GM12878 (cell line): Measurements from ENCODE around the gene MIF. TPM values are rescaled to one million over a fixed set of nuclear protein-coding genes. Genes with fewer than 3 reads are reported as not detected.

Experiments used
- ATAC-seq: fragments of 200-7000 bp; cut with Tn5 transposase; 3 replicates; pipeline ENCODE4 v1.9.1; 2020; ENCODE audit warnings: mild to moderate bottlenecking, moderate library complexity
- BruUV-seq: library from RNA; stranded (reverse); fragments of 400-500 nt; replicated peaks from 2 replicates; lab custom pipeline; 2021; lab: Mats Ljungman, UMichigan
- CTCF ChIA-PET: fragments of 300-600 bp; sonication (Branson Sonifier 250); formaldehyde crosslinking; extraction: SDS; loops from one replicate; lab custom pipeline; 2021; ENCODE audit warnings: inconsistent platforms; lab: Yijun Ruan, JAX
- POLR2A ChIA-PET: fragments of 350-600 bp; formaldehyde crosslinking; extraction: SDS; loops from one replicate; lab custom pipeline; 2021; ENCODE audit warnings: inconsistent platforms; lab: Charles Lee
- RAD21 ChIA-PET: fragments of 300-600 bp; sonication (Branson Sonifier 250); formaldehyde crosslinking; loops from one replicate; lab custom pipeline; 2023; ENCODE audit warnings: antibody characterized with exemption; ENCODE audit not compliant: unreplicated experiment; lab: Charles Lee
- SMC1A ChIA-PET: fragments of 300-600 bp; sonication (Branson Sonifier 250); formaldehyde crosslinking; loops from one replicate; lab custom pipeline; 2023; ENCODE audit not compliant: unreplicated experiment, uncharacterized antibody; lab: Charles Lee
- DNase-seq: peaks from one replicate; pipeline ENCODE4 v3.0.0-alpha.2; 2011; ENCODE audit warnings: low read depth, low spot score
- FAIRE-seq: peaks from 3 replicates; lab custom pipeline; 2011; peaks lifted over from hg19 to GRCh38; lab: Jason Lieb, UNC
- H2AFZ ChIP-seq: 2 replicates; pipeline ENCODE4 v1.6.0; 2011; ENCODE audit warnings: low read depth, low read length, control low read depth; ENCODE audit not compliant: control insufficient read depth
- H3K27ac ChIP-seq: 2 replicates; pipeline ENCODE4 v1.5.1; 2011; ENCODE audit warnings: control low read depth; ENCODE audit not compliant: control insufficient read depth, insufficient read depth
- H3K27me3 ChIP-seq, 2 experiments: replicated peaks in 1 of 2; 2 replicates each; pipeline versions ENCODE4 v1.6.0 to v1.6.1; 2011; ENCODE audit warnings: low read length in 1 of 2; ENCODE audit not compliant: control insufficient read depth in 2 of 2, insufficient read depth in 2 of 2
- H3K36me3 ChIP-seq, 2 experiments: 2 replicates each; pipeline ENCODE4 v1.5.1; 2011; ENCODE audit warnings: low read length in 1 of 2; ENCODE audit not compliant: control insufficient read depth in 2 of 2, insufficient read depth in 2 of 2
- H3K4me1 ChIP-seq: 2 replicates; pipeline ENCODE4 v1.6.1; 2011; ENCODE audit warnings: mild to moderate bottlenecking, low read length, moderate library complexity, mixed read lengths; ENCODE audit not compliant: control insufficient read depth, insufficient read depth
- H3K4me2 ChIP-seq: 2 replicates; pipeline ENCODE4 v1.6.0; 2011; ENCODE audit warnings: control low read depth; ENCODE audit not compliant: control insufficient read depth, insufficient read depth
- H3K4me3 ChIP-seq: fragments of 200-600 bp; sonication (generic); 2 replicates; pipeline ENCODE4 v1.5.1; 2016
- H3K79me2 ChIP-seq: 2 replicates; pipeline ENCODE4 v1.6.0; 2011; ENCODE audit warnings: low read length; ENCODE audit not compliant: control insufficient read depth, insufficient read depth
- H3K9ac ChIP-seq: 2 replicates; pipeline ENCODE4 v1.8.0; 2011; ENCODE audit warnings: low read length, control low read depth, mixed read lengths; ENCODE audit not compliant: control insufficient read depth, insufficient read depth
- H3K9me3 ChIP-seq: replicated peaks from 3 replicates; pipeline ENCODE4 v1.5.1; 2011; ENCODE audit warnings: mild to moderate bottlenecking, low read length; ENCODE audit not compliant: control insufficient read depth, insufficient read depth
- H4K20me1 ChIP-seq: 2 replicates; pipeline ENCODE4 v1.6.0; 2011; ENCODE audit not compliant: control insufficient read depth, insufficient read depth
- ATF7 ChIP-seq: fragments of 450-650 bp; IDR thresholded peaks from 2 replicates; pipeline ENCODE4 v1.6.1; 2016; ENCODE audit warnings: low read depth, mild to moderate bottlenecking
- FOS ChIP-seq: IDR thresholded peaks from 3 replicates; pipeline ENCODE4 v1.6.1; 2011; ENCODE audit warnings: borderline replicate concordance; ENCODE audit not compliant: insufficient read length; ENCODE audit errors: extremely low read depth
- KAT2A ChIP-seq: conservative IDR thresholded peaks from 2 replicates; pipeline ENCODE4 v1.6.1; 2011; ENCODE audit warnings: low read depth, low read length; ENCODE audit not compliant: control insufficient read depth
- SP1 ChIP-seq: IDR thresholded peaks from one replicate; pipeline ENCODE4 v1.6.1; 2011; ENCODE audit warnings: low read depth, low read length
- ZNF384 ChIP-seq: IDR thresholded peaks from 2 replicates; pipeline ENCODE4 v1.6.1; 2012; ENCODE audit warnings: low read depth, mild to moderate bottlenecking, low read length, improper control_type of control experiment, borderline replicate concordance
- WGBS: methylation state at CpG from one replicate; pipeline ENCODE4 v1.1.6; 2016; ENCODE audit warnings: low lambda C conversion rate; ENCODE audit not compliant: insufficient replicate concordance, insufficient coverage; ENCODE audit errors: missing lambda C conversion rate; 5-methylcytosine and 5-hydroxymethylcytosine counted together
- in situ Hi-C: fragments of 300-500 bp; cut with MboI; formaldehyde crosslinking; loops from 9 replicates; pipeline ENCODE4 v1.14.3; 2018; ENCODE audit warnings: mixed read lengths
- intact Hi-C: fragments of 100-400 bp; cut with micrococcal nuclease; formaldehyde crosslinking; loops from one replicate; pipeline ENCODE4 v1.14.2; 2022; ENCODE audit not compliant: unreplicated experiment
- polyA plus RNA-seq, 11 experiments: library from polyadenylated mRNA; depleted of rRNA in 4 of 11; unstranded in 6 of 11; stranded (reverse) in 5 of 11; fragments of >200 nt; fragmentation: Nextera tagmentation in 4 of 11; fragmentation: Illumina TruSeq in 1 of 11; extraction: Ambion mirVana in 4 of 11; extraction: Trizol in 1 of 11; gene quantifications; 1 replicate in 1 of 11; 2 replicates in 10 of 11; pipeline versions ENCODE4 v1.2.1 to v1.2.3, GENCODE V29; 2011 to 2016; ENCODE audit warnings: inconsistent platforms in 2 of 11, missing spikeins in 2 of 11, low read depth in 1 of 11
- total RNA-seq, 4 experiments: library from RNA; depleted of rRNA in 3 of 4; stranded (reverse); fragments of >200 nt in 3 of 4; fragmentation: Illumina TruSeq in 1 of 4; extraction: Trizol in 1 of 4; gene quantifications; 2 replicates each; pipeline versions ENCODE4 v1.2.1 to v1.2.3, GENCODE V29; 2013 to 2021
- TF ChIP-seq, protein P1 (sequence below): fragments of 450-650 bp; IDR thresholded peaks from 2 replicates; pipeline ENCODE4 v1.6.1; 2017; ENCODE audit warnings: low read depth, mild to moderate bottlenecking, moderate library complexity
- TF ChIP-seq, protein P2 (sequence below): fragments of 450-650 bp; IDR thresholded peaks from 2 replicates; pipeline ENCODE4 v1.6.1; 2018; ENCODE audit warnings: borderline replicate concordance, mild to moderate bottlenecking; ENCODE audit not compliant: partially characterized antibody

The MIF gene
- total and polyA plus RNA-seq, 10 of the 15 experiments (the other 5 are each of a cell fraction or from before 2014, with no cell fraction given), result 37.7 to 2,972 (median 766) TPM

DNA sequence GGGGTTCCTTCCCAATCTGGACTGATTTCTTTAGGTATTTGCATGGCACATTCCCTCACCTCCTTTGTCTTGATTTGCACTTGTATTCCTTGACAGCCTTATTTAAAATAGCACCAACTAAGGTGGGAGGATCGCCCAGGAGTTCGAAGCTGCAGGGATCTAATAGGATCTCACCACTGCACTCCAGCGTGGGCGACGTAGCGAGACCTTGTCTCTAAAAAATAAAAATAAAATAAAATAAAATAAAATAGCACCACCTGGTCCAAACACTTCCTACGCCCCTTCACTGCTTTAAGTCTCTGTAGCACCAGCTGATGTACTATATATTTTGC lies 35.7 kb upstream of the MIF start:
- Histone ChIP-seq H2AFZ (peak overlapping the region; percentile 100), H3K27ac (peak overlapping the region; percentile 91; the same call in 1 of the 2 replicates), H3K4me1 (peaks cover 11% of the 10 kb centered on the region), H4K20me1 (no peaks in the 10 kb centered on the region)
- SMC1A ChIA-PET, result interaction anchor here (0.7 to 3.0 kb wide), 11 partner anchors 8 to 384 kb away, joined by 3 to 18 read pairs (median 3); partner anchors contain the start of genes DERL3 and MIF
- no peak for DNase-seq
- RAD21 ChIA-PET, result interaction anchor here (0.6 to 3.4 kb wide), 6 partner anchors 13 to 92 kb away, joined by 3 to 30 read pairs (median 10); partner anchors contain the start of genes CHCHD10 and MIF
- FAIRE-seq, result no peak
- BruUV-seq, result no TSS peak
- TF ChIP-seq, protein P1, sequence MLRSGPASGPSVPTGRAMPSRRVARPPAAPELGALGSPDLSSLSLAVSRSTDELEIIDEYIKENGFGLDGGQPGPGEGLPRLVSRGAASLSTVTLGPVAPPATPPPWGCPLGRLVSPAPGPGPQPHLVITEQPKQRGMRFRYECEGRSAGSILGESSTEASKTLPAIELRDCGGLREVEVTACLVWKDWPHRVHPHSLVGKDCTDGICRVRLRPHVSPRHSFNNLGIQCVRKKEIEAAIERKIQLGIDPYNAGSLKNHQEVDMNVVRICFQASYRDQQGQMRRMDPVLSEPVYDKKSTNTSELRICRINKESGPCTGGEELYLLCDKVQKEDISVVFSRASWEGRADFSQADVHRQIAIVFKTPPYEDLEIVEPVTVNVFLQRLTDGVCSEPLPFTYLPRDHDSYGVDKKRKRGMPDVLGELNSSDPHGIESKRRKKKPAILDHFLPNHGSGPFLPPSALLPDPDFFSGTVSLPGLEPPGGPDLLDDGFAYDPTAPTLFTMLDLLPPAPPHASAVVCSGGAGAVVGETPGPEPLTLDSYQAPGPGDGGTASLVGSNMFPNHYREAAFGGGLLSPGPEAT, result no peak
- TF ChIP-seq ATF7 (no peak), FOS (no peak), KAT2A (no peak), SP1 (no peak), ZNF384 (no peak)
- TF ChIP-seq, protein P2, sequence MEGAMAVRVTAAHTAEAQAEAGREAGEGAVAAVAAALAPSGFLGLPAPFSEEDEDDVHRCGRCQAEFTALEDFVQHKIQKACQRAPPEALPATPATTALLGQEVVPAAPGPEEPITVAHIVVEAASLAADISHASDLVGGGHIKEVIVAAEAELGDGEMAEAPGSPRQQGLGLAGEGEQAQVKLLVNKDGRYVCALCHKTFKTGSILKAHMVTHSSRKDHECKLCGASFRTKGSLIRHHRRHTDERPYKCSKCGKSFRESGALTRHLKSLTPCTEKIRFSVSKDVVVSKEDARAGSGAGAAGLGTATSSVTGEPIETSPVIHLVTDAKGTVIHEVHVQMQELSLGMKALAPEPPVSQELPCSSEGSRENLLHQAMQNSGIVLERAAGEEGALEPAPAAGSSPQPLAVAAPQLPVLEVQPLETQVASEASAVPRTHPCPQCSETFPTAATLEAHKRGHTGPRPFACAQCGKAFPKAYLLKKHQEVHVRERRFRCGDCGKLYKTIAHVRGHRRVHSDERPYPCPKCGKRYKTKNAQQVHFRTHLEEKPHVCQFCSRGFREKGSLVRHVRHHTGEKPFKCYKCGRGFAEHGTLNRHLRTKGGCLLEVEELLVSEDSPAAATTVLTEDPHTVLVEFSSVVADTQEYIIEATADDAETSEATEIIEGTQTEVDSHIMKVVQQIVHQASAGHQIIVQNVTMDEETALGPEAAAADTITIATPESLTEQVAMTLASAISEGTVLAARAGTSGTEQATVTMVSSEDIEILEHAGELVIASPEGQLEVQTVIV, result no peak
- TF ChIP-seq, all 136 proteins: peak for 0
- WGBS, result 30% methylated on average over 7 of the region's 7 CpGs
- peak overlapping the region; percentile 94 for H3K9ac ChIP-seq
- H3K4me2 ChIP-seq, result peak overlapping the region; percentile 98
- POLR2A ChIA-PET, result interaction anchor here (0.5 to 3.7 kb wide), 10 partner anchors 10 to 714 kb away, joined by 3 to 41 read pairs (median 4); partner anchors contain the start of gene MIF
- no peaks in the 10 kb centered on the region; a peak in 1 of 4 replicates for H3K36me3 ChIP-seq
- no peak for ATAC-seq
- CTCF ChIA-PET, result interaction anchor here (0.7 to 2.9 kb wide), 18 partner anchors 9 to 899 kb away, joined by 3 to 45 read pairs (median 4); partner anchors contain the start of genes CHCHD10 and MIF
- intact Hi-C loops (no loop called here), in situ Hi-C loops (no loop called here)
- H3K4me3 ChIP-seq, result peak overlapping the region; percentile 89
- H3K27me3 ChIP-seq, result no peaks in the 10 kb centered on the region
- H3K9me3 ChIP-seq, result no peaks in the 10 kb centered on the region
- H3K79me2 ChIP-seq, result peaks cover 7% of the 10 kb centered on the region
